DMS53 (cell line): ENCODE results near the gene KDM1A.

Source experiments
- DNase-seq: peaks from one replicate; lab custom pipeline; 2025; lab: John Stamatoyannopoulos, UW

KDM1A gene

DNA sequence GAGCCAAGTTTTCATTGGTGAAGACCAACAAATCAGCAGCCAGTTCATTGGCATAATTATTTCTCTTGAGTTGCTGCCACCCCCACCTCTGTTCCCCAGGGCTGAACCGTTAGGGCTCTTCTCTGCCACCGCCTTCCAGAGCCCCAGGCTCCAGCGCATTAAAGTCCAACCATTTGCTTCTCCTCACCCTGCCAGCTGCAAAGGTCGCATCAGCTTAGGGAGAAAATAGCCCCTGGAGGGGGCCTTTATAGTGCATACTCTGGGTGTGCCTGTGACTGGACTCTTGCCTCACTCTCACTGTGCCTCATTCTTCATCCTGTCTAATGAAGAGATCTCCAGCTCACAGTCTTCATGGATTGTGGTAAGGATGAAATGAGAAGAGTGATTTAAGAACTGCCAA is 50.4 kb downstream of the KDM1A start:
- DNase-seq: no peak

DNA sequence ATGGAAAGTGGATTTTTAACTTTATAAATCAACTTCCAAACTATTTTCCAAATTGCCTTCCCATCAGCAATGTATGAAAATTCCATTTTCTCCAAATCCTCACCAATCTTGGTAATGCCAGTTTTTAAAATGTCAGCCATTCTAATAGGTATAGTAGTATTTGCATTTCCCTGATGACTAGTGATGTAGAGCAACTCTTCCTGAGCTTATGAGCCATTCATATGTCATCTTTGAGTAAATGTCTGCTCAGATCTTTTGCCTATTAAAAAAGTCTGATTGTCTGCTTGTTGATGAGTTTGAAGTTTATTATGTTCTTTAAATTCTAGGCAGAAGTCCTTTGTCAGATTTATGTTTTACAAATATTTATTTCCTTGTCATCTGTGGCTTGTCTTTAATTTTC is 54.7 kb downstream of the KDM1A start:
- DNase-seq: no peak

DNA sequence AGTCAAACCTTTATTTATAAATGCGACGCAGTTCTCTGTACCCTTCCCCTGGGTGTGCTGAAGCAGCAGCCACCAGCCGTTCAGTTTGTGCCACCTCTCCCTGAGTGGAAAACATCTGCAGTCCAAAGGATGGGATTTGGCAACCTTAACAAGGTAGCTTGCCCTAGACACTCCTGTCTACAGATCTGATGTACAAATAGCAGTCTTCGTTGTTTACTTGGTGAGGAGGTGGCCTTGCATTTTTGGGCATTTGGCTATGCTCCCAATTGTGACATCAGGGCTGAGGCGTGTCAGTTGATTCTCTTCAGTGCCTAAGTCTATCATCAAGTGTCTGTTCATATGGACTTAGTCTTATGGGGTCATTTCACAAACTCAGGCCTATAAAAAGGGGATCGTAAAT is 59.8 kb downstream of the KDM1A start:
- DNase-seq: no peak

DNA sequence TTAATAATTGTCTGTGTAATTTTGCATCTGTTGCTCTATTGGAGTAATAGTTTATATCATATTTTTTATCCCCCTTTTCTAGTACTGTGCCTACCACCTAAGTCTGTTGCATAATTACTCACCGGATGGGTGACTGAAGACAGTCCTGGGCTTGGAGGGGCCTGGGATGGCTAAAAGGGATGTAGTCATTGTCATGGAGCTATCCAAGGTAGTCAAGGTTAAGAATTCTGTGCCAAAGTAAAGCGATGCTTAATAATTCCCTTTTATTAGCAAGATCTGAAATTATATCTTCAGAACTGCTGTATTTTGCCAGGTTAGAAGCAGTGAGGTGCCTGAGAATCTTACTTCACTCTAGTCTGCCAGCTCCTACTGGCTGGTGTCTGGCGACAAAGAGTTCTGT is 61.6 kb downstream of the KDM1A start:
- DNase-seq: no peak

DNA sequence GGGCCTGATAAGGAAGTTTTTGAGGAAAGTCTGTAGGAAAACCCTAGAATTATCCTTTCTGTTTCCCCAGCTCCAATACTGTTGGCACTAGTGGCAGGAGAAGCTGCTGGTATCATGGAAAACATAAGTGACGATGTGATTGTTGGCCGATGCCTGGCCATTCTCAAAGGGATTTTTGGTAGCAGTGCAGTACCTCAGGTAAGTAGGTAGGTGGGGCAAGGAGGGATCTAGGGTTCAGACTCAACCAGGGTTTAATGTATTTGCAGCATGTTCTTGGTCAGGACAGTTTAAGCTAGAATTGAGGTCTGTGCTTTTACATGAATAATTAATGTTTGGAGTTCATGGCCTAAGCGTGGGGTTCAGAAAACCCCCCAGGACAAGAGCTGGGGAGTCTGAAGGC is 62.1 kb downstream of the KDM1A start:
- peak; percentile 39 for DNase-seq

DNA sequence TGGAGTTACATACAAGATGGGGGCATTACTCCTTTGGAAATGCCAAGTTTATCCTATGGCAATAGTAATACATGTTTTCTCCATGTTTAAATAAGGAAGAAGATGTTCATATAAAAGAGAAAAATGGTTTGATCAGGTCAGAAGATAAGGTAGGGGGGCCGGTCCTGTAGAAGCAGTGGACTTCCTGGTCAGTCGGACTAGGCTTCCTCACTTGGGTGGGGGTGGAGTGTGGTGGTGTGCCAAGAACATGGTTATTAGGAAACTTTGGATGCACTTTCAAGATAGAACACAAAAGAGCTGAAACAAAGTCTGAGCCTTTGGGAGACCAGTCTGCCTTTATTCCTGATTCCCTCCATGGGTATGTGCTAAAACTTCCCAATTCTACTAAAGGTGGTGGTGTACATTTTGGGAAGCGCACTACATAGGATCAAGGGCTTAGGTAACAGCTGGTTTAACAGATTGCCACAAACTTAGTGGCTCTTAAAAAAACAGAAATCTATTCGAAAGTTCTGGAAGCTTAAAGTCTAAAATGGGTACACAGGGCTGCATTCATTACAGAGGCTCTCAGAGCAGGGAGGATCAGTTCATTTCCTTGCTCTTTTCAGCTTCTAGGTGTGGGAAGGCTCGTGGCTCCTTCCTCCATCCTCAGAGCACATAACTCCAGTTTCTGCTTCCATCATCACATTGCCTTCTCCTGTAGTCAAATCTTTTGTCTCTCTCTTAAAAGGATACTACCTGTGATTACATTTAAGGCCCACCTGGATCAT is 64.6 kb downstream of the KDM1A start:
- DNase-seq: no peak

DNA sequence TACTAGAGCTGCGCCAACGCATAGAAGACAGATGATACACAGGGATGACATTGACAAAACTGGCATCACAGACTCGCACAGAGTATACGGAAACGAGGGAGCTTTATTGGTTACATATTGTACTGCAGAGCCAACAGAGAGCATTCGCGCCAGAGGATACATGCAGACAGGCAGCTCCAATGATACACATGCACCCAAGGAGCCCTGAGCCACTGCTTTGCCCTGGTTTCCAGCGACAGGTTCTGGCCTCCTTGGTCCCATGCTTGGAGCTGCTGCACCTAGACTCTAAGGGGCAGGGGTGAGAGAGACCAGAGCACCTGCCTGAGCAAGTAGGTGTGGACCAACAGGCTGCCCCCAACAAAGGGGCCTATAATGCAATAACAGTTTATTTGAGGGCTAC is 65.6 kb downstream of the KDM1A start:
- DNase-seq: no peak

DNA sequence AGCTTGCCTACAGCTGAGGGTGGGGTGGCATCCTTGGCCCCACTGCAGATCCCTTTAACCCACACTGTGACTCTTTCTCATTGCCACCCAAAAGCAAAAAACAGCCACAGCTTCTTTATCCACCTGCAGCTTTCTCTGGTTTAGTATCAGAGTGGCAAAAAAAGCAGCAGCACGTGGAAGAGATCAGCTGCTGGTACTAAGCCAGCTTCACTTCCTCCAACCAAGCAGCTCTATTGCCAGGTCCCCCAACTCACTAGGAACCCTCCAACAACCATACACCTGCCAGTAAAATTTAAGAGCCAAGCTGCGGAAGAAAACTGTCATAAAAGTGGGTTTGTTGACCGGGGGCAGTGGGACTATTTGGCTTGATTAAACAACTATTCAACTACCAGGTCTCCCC is 66.4 kb downstream of the KDM1A start:
- no peak for DNase-seq

DNA sequence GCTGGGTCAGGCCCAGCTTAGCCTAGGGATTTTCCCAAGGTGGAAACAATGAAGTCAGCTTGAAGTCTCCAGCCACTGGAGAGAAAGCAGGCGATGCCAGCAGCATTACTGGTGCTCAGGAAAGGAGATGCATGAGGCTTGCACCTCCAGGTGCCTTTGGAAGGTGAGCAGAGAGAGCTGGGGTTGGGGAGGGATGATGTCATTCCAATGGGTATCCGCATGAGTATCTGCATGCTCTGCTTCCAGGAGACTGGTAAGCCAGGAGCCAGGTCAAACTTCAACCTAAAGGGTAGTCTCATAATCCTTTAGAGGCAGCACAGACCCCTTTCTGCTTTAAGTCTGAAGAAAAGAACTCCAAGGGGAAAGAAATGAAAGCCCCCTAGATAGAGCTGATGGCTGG is 68.8 kb downstream of the KDM1A start:
- no peak for DNase-seq

DNA sequence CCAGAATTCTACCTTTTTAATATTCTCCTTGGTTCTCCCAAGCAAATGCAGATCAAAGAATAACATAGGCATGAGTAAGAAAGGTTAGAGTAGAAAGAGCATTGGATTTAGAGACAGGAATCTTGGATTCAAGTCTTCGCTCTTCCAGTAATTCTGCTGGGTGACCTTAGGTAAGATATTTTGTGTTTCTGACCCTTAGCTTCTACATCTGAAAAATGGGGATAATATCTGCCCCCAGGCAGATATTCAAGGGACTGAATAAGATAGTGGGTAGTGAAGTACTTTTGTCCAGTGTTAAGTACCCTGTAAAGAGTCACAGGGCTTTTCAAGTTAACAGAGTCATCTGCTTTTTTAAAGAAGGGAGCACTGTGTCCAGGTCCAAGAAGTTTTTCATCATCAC is 70.8 kb downstream of the KDM1A start:
- DNase-seq: no peak

DNA sequence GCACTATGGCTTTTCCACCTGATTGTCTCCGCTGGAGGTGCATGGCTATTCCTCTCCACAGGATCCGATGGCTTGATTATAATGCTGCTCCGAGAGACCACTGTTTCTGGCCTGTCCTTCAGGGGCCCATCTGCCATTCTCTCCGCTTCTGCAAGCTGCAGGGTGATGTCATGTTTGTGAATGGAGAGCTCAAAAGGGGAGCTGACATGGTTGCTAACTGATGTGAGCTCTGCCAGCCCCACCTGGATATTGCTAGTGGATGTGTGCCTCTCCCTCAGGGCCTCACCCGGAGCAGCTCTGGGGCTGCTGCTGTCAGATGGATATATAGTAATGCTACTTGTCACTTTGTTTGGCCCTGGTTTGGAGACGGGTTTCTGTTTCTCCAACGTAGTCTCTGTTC is 72.3 kb downstream of the KDM1A start:
- no peak for DNase-seq

DNA sequence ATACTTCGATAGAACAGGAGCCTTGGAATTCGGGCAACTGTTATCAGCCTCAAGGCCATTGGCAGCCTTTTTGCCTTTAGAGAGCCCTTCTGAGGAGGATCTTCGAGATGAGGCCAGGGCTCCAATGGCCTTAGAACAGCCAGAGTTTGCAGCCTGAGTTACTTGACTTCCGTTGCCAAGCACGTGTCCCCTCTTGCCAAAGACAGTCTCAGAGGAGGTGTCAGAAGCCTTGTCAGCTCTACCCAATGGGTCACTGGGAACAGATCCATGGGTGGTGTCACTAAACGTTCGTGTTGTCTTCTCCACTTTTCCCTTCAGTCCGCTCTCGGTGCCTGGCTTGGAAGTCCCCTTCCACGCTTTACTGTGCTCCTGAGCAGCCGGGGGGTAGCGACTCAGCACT is 73.2 kb downstream of the KDM1A start:
- no peak for DNase-seq

DNA sequence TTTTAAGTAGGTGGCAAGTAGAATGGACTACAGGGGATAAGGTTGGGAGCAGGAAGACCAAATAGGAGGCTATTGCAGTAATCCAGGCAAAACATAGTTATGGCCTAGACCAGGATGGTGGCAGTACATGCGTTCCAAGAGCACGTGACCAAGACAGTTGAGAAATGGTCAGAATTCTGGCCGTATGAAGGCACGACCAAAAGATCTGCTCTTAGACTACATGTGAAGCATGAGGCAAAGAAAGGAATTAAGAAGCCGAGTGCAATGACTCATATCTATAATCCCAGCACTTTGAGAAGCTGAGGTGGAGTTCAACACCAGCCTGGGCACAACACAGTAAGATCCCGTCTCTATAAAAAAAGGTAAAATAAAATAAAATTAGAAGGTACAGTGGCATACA is 78.0 kb downstream of the KDM1A start:
- DNase-seq: no peak

DNA sequence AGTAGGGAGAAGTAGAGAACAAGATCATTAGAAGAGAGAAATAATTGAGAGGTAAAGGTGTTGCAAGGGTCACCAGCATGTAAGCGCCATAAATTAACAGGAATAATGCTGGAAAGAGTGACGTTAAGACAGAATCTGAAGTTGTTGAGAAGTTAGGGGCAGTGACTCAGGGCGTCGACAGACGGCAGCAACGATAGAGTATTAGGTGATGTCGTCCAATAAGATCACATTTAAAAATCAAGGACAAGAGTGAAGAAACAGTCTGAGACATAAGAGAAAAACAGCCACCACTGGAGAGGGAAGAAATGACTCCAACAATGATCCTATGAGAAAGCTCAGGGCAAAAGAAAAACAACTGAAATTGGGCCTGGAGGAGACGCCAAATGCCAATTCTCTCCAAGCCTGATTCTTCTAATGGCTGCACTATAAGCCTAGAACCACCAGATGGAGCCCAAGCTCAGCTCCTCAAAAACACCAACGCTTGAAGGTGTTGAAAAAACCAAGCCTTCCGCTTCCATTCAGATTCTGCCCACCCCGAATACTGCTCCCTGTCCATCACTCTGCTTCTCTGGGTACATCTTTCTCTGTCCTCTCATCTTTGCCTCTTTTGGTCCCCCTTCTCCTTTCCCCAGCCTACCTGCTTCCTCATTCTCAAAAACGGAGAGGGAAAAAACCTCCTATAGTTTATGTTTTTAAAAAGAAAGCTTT is 79.3 kb downstream of the KDM1A start:
- DNase-seq: peak; percentile 82

DNA sequence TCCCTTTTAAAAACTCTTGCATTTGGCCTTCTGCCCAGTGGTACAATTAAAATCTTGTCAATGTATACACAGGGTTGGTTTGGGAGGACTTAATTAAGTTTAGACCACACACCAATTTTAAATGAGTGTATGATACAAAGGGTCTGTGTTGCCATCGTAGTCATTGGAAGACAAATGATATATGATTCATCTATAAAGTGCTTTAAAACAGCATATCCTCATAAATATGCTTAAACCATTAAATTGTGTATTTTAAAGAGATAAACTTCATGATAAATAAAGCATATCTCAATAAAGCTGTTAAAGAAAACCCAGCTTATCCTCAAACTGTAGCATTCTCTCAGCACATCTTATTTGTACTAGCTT is 79.9 kb downstream of the KDM1A start:
- no peak for DNase-seq

DNA sequence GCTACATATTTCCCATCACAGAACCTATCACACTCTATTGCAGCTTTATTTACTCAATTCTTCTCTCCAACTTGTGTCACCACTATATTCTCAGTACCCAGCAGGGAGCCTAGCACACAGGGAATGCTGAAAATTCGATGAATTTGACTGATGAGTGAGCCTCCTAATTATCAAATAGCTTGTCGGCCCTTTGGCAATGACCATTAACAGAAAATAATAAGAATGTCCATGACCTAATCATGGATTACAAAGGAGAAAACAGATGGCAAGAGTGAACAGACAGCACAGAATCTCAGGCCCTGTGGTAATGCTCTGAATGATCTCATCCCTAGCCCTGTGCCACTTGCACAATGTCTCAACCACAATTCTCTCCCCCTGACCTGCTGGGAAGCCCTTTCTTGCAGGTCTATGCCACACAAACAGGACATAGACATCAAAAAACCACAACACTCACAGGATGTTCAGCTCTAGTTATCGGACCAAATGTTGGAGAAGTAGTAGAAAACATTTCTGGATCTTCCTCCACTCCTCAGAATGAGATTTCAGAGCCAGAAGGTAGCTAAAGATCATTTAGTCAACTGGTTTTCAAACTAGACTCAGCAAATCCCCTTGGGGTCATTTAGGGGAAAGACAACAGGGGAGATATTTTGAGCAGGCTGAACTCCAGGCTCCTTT is 80.9 kb downstream of the KDM1A start:
- DNase-seq: no peak

DNA sequence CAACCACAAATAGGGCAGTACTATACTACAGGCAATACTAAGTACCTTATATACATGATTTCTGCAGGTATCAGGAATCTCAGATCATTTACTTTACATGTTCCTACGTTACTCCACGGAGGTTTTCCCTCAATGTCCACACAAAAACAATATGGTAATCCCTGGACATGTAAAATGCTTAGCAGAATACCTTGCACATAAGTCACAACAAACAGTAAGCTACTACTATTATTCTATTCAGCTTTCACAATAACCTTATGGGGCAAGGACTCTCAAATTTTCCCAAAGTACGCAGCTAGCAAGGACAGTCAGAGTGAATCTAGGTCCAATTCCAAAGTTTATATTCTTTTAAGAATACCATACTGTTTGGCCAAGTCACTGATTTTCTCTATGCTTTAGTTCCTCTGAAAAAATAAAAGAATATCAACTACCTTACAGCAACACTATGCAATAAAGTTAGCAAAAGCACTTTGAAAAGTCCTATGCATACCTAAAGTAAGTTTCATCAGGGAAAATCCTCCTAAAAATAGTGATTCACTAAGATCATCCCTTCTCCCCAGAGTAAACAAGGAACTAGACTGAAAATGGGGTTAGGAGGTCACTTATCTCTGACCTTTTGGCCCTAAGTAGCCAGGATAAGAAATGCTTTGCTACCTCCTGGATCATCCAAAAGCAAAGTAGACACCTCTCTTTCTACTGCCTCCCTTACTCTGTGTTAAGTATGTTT is 82.0 kb downstream of the KDM1A start:
- no peak for DNase-seq

DNA sequence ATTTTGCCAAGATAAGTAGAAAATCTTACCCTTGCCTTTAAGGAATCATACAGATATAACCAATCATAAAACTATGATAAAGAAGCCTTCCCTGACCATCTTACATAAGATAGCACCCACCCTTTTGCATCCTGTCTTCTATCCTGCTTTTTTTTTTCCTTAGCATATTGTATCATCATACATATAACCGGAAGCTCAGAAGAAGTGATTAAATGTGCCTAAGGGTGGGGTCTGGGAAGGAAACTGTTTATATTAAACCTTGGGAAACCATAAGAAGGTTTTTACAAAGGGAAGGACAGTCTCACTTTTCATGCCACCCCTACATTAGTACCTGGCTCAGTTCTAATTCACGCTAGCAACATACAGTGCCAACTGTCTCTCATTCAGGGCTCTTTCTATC is 82.6 kb downstream of the KDM1A start:
- no peak for DNase-seq

DNA sequence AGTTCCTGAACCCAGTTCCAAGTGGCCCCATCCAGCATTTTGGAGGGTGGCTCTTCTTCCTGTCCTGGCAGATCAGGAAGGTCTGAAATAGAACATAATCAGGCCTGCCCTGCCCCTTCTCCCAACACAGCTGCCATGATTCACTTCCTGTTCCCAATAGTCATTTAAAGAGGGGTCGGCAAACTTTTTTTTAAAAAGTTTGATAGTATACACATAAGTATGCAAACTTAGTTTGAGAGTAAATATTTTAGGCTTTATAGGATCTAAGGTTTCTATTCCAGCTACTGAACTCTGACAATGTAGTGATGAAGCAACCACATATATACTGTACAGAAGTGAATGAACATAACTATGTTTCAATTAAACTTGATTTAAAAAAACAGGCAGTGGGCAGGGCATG is 83.0 kb downstream of the KDM1A start:
- DNase-seq: peak; percentile 22

DNA sequence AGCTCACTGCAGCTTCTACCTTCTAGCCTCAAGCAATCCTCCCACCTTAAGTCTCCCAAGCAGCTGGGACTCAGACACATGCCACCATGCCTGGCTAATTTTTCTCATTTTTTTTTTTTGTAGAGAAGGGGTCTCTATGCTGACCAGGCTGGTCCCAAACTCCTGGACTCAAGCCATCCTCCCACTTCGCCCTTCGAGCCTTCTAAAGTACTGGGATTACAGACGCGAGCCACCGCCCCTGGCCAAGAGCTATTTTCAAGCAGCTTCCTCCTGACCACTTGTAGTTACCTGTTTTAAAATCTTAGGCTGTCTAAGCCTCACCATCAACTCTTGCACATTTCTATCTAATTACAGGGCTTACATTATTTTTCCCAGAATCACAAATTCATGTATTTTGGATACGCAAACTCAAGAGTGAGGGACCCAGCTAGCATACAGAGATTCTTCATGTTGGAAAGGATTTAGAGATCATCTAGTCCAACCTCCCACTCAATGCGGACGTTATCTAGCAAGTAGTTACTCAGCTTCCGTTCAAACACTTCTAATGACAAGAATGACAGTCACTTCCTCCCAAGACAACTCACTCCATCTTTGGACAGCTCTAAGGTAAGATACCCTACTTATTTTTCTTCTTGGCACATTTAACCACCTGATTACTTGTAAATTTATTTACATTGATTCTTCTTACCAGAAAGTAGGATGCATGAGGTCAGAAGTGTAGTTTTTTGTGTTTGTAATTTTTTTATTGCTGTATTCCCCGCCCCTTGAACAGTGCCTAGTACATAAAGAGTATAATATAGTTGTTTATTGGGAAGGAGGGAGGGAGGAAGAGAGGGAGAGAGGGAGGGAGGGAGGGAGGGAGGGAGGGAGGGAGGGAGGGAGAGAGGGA is 84.0 kb downstream of the KDM1A start:
- no peak for DNase-seq

DNA sequence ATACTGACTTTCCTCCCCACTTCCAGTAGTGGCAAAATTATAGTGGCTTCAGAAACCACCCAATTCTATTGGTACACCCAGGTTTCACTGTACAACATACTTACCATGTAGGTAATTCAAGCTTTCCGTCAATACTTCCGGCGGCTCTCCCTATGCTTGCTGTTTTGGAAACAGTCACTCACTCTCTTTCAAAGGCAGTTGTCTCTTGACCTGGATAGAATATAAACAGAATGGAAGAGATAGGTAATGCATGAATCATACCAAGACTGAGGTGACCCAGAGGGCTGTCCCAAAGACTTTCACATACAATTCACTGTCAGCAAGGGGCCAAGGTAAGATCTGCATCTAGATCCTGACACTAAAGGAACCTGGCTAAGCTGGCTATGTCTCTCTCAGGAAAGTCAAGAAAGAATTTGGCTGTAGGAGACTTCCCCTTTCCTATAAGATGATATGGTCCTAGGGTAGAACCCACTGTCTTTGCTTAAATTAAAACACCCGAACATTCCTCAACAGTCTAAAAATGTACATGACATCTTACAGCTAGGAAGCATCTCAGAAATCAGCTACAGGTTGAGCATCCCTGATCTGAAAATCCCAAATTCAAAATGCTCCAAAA is 89.8 kb downstream of the KDM1A start:
- no peak for DNase-seq
